Lower lobe of right lung (tissue), 2 donors: ENCODE results near the gene HS6ST3. TPM values are rescaled to one million over a fixed set of nuclear protein-coding genes. Genes with fewer than 3 reads are reported as not detected.
"Not testable (repeated sequence)": the region's sequence is repeated elsewhere in the genome, so short reads cannot be mapped to it uniquely, and the experiment has no call there.

ENCODE experiments used
- ATAC-seq, 2 donors: fragments of 200-7000 bp; cut with Tn5 transposase; one replicate each; pipeline ENCODE4 v1.9.1; 2020 to 2022; ENCODE audit warnings: mild to moderate bottlenecking in 2 of 2, moderate library complexity in 2 of 2
- DNase-seq: peaks from one replicate; pipeline ENCODE4 v3.0.0-alpha.2; 2020
- H3K27ac ChIP-seq: fragments of 200-600 bp; one replicate; pipeline ENCODE4 v1.8.0; 2022
- H3K27me3 ChIP-seq: fragments of 200-600 bp; one replicate; pipeline ENCODE4 v1.8.0; 2022; ENCODE audit warnings: low read depth
- H3K36me3 ChIP-seq: fragments of 200-600 bp; one replicate; pipeline ENCODE4 v1.8.0; 2022; ENCODE audit warnings: mild to moderate bottlenecking
- H3K4me1 ChIP-seq: fragments of 200-600 bp; one replicate; pipeline ENCODE4 v1.8.0; 2022
- H3K4me3 ChIP-seq: fragments of 200-600 bp; one replicate; pipeline ENCODE4 v1.8.0; 2022; ENCODE audit warnings: mild to moderate bottlenecking
- H3K9me3 ChIP-seq: fragments of 200-600 bp; one replicate; pipeline ENCODE4 v1.8.0; 2022
- CTCF ChIP-seq: fragments of 200-600 bp; IDR thresholded peaks from one replicate; pipeline ENCODE4 v1.8.0; 2022; ENCODE audit warnings: antibody characterized with exemption, mild to moderate bottlenecking
- intact Hi-C: fragments of 100-400 bp; cut with DNase I; formaldehyde crosslinking; loops from one replicate; pipeline ENCODE4 v1.11.0; 2022
- total RNA-seq: library from RNA; stranded (reverse); fragmentation: NEBNext Ultra II Directional; extraction: Animal tissue kit (Norgen Biotek cat#: 25700); gene quantifications from one replicate; pipeline ENCODE4 v1.2.1, GENCODE V29; 2021
- donor health status: DM: no; HTN: yes; CAD: no; lungs with severe emphysema.

Gene HS6ST3
- total RNA-seq, 1 donor from 2014 or later = 0.06 TPM

GRCh38 chr13:96100457-96101220, 10.7 kb downstream of the HS6ST3 start:
- no peaks in the 10 kb centered on the region for H3K9me3 ChIP-seq
- TF ChIP-seq CTCF = no peak
- H3K27ac ChIP-seq = no peak overlapping the region
- H3K36me3 ChIP-seq = no peaks in the 10 kb centered on the region
- no peaks in the 10 kb centered on the region for H3K4me1 ChIP-seq
- no peak for DNase-seq
- intact Hi-C loops = no loop called here
- no peak overlapping the region for H3K4me3 ChIP-seq
- no peak for ATAC-seq
- H3K27me3 ChIP-seq = peaks cover 6% of the 10 kb centered on the region

- no peak for DNase-seq
- no peaks in the 10 kb centered on the region for H3K36me3 ChIP-seq
- no peak overlapping the region for H3K4me3 ChIP-seq
- intact Hi-C loops = no loop called here
- no peak for ATAC-seq
- TF ChIP-seq CTCF = no peak
- no peak overlapping the region for H3K27ac ChIP-seq
- H3K4me1 ChIP-seq = no peaks in the 10 kb centered on the region
- H3K9me3 ChIP-seq = peaks cover 15% of the 10 kb centered on the region
- peaks cover 2% of the 10 kb centered on the region for H3K27me3 ChIP-seq
Observed at GRCh38 chr13:96104516-96104915, 14.6 kb downstream of the HS6ST3 start.

GRCh38 chr13:96108072-96108471, 18.2 kb downstream of the HS6ST3 start:
- H3K27me3 ChIP-seq, H3K36me3 ChIP-seq, H3K27ac ChIP-seq, ATAC-seq, DNase-seq, intact Hi-C loops, H3K4me3 ChIP-seq, H3K4me1 ChIP-seq: not testable (repeated sequence)
- H3K9me3 ChIP-seq = peaks cover 15% of the 10 kb centered on the region

- Histone ChIP-seq H3K4me1 (no peaks in the 10 kb centered on the region), H3K36me3 (no peaks in the 10 kb centered on the region), H3K4me3 (no peak overlapping the region), H3K9me3 (peaks cover 15% of the 10 kb centered on the region), H3K27me3 (no peaks in the 10 kb centered on the region), H3K27ac (no peak overlapping the region)
- no peak for TF ChIP-seq CTCF
- no peak for DNase-seq
- no peak for ATAC-seq
- intact Hi-C loops = no loop called here
Observed at GRCh38 chr13:96109125-96109524, 19.2 kb downstream of the HS6ST3 start.

- intact Hi-C loops = no loop called here
- no peak for TF ChIP-seq CTCF
- H3K36me3 ChIP-seq = no peaks in the 10 kb centered on the region
- no peaks in the 10 kb centered on the region for H3K4me1 ChIP-seq
- H3K9me3 ChIP-seq = peaks cover 14% of the 10 kb centered on the region
- ATAC-seq = no peak
- no peak overlapping the region for H3K4me3 ChIP-seq
- H3K27ac ChIP-seq = no peak overlapping the region
- no peaks in the 10 kb centered on the region for H3K27me3 ChIP-seq
- no peak for DNase-seq
Observed at GRCh38 chr13:96112936-96113335, 23.0 kb downstream of the HS6ST3 start.

GRCh38 chr13:96115368-96115767, 25.5 kb downstream of the HS6ST3 start:
- intact Hi-C loops, H3K4me3 ChIP-seq, ATAC-seq, H3K36me3 ChIP-seq, H3K9me3 ChIP-seq, H3K4me1 ChIP-seq, H3K27me3 ChIP-seq, DNase-seq, H3K27ac ChIP-seq: not testable (repeated sequence)
